NCI-H2227 (cell line): Measurements from ENCODE around the gene TNRC6A.
"Not testable (repeated sequence)": the region's sequence is repeated elsewhere in the genome, so short reads cannot be mapped to it uniquely, and the experiment has no call there.

Experiments used
- DNase-seq: peaks from one replicate; lab custom pipeline; 2025; ENCODE audit not compliant: unreplicated experiment; lab: John Stamatoyannopoulos, UW

TNRC6A gene

GRCh38 chr16:24723663-24724062, 5.8 kb upstream of the TNRC6A start:
- no peak for DNase-seq

- no peak for DNase-seq
These were observed 1.4 kb upstream of the TNRC6A start for GRCh38 chr16:24728011-24728410.

- no peak for DNase-seq
These were observed 584 bp upstream of the TNRC6A start for GRCh38 chr16:24728891-24729242.

- DNase-seq: peak; percentile 58
These were observed 732 bp downstream of the TNRC6A start for GRCh38 chr16:24729951-24730815.

- DNase-seq: no peak
These were observed 1.5 kb downstream of the TNRC6A start for GRCh38 chr16:24730914-24731313.

- no peak for DNase-seq
These were observed 2.4 kb downstream of the TNRC6A start for GRCh38 chr16:24731722-24732419.

GRCh38 chr16:24734382-24734781, 4.9 kb downstream of the TNRC6A start:
- DNase-seq: no peak

GRCh38 chr16:24736758-24737157, 7.3 kb downstream of the TNRC6A start:
- no peak for DNase-seq

- no peak for DNase-seq
These were observed 8.0 kb downstream of the TNRC6A start for GRCh38 chr16:24737391-24737871.

- no peak for DNase-seq
These were observed 8.6 kb downstream of the TNRC6A start for GRCh38 chr16:24737916-24738594.

- DNase-seq: no peak
These were observed 9.4 kb downstream of the TNRC6A start for GRCh38 chr16:24738895-24739294.

GRCh38 chr16:24741862-24742261, 12.4 kb downstream of the TNRC6A start:
- no peak for DNase-seq

GRCh38 chr16:24742610-24743009, 13.2 kb downstream of the TNRC6A start:
- DNase-seq: not testable (repeated sequence)

GRCh38 chr16:24745391-24745790, 15.9 kb downstream of the TNRC6A start:
- DNase-seq: no peak

GRCh38 chr16:24745791-24746190, 16.3 kb downstream of the TNRC6A start:
- DNase-seq: no peak

- no peak for DNase-seq
These were observed 18.0 kb downstream of the TNRC6A start for GRCh38 chr16:24747441-24747840.

GRCh38 chr16:24748242-24748641, 18.8 kb downstream of the TNRC6A start:
- DNase-seq: no peak

- no peak for DNase-seq
These were observed 19.9 kb downstream of the TNRC6A start for GRCh38 chr16:24749310-24749709.

GRCh38 chr16:24749872-24750271, 20.4 kb downstream of the TNRC6A start:
- DNase-seq: not testable (repeated sequence)

GRCh38 chr16:24753000-24753399, 23.5 kb downstream of the TNRC6A start:
- DNase-seq: no peak

GRCh38 chr16:24753437-24753836, 24.0 kb downstream of the TNRC6A start:
- no peak for DNase-seq

GRCh38 chr16:24754543-24754942, 25.1 kb downstream of the TNRC6A start:
- DNase-seq: peak; percentile 71
